KMS-11 (cell line): ENCODE data around the gene MED15.

Experiments
- H2AFZ ChIP-seq: fragments of 200-600 bp; sonication (generic); 2 replicates; pipeline ENCODE4 v1.6.1; 2016; ENCODE audit warnings: antibody characterized with exemption, mixed run types, low read depth
- H3K27ac ChIP-seq: fragments of 200-600 bp; sonication (generic); 2 replicates; pipeline ENCODE4 v1.6.1; 2016; ENCODE audit warnings: mild to moderate bottlenecking, mixed run types
- H3K27me3 ChIP-seq: fragments of 200-600 bp; sonication (generic); 2 replicates; pipeline ENCODE4 v1.6.1; 2017; ENCODE audit warnings: mild to moderate bottlenecking, low read depth, mixed run types, moderate library complexity; ENCODE audit not compliant: insufficient read depth
- H3K36me3 ChIP-seq: fragments of 200-600 bp; sonication (generic); 2 replicates; pipeline ENCODE4 v1.6.1; 2017; ENCODE audit warnings: mild to moderate bottlenecking, mixed run types; ENCODE audit not compliant: insufficient read depth
- H3K4me1 ChIP-seq: fragments of 200-600 bp; sonication (generic); 2 replicates; pipeline ENCODE4 v1.6.1; 2016; ENCODE audit warnings: mild to moderate bottlenecking, low read depth, mixed run types; ENCODE audit not compliant: poor library complexity, severe bottlenecking
- H3K4me2 ChIP-seq: fragments of 200-600 bp; sonication (generic); 2 replicates; pipeline ENCODE4 v1.7.0; 2016; ENCODE audit warnings: mild to moderate bottlenecking, mixed run types
- H3K4me3 ChIP-seq: fragments of 200-600 bp; sonication (generic); IDR thresholded peaks from 2 replicates; pipeline ENCODE4 v1.6.1; 2017; ENCODE audit warnings: low read depth, low read length, mixed read lengths; ENCODE audit not compliant: insufficient read depth
- H3K79me2 ChIP-seq: fragments of 200-600 bp; sonication (generic); 2 replicates; pipeline ENCODE4 v1.6.1; 2016; ENCODE audit warnings: low read depth, mixed run types; ENCODE audit not compliant: insufficient read depth
- H3K9ac ChIP-seq: fragments of 200-600 bp; sonication (generic); 2 replicates; pipeline ENCODE4 v1.6.1; 2016; ENCODE audit warnings: mild to moderate bottlenecking, mixed run types
- H4K20me1 ChIP-seq: fragments of 200-600 bp; sonication (generic); 2 replicates; pipeline ENCODE4 v1.6.1; 2016; ENCODE audit warnings: mild to moderate bottlenecking, mixed run types; ENCODE audit not compliant: insufficient read depth
- TF ChIP-seq, protein P1 (sequence below): fragments of 200-600 bp; sonication (generic); conservative IDR thresholded peaks from 2 replicates; pipeline ENCODE4 v1.6.1; 2017; ENCODE audit warnings: low read depth, mild to moderate bottlenecking, antibody characterized with exemption, low read length, moderate library complexity, mixed read lengths

MED15 gene

DNA sequence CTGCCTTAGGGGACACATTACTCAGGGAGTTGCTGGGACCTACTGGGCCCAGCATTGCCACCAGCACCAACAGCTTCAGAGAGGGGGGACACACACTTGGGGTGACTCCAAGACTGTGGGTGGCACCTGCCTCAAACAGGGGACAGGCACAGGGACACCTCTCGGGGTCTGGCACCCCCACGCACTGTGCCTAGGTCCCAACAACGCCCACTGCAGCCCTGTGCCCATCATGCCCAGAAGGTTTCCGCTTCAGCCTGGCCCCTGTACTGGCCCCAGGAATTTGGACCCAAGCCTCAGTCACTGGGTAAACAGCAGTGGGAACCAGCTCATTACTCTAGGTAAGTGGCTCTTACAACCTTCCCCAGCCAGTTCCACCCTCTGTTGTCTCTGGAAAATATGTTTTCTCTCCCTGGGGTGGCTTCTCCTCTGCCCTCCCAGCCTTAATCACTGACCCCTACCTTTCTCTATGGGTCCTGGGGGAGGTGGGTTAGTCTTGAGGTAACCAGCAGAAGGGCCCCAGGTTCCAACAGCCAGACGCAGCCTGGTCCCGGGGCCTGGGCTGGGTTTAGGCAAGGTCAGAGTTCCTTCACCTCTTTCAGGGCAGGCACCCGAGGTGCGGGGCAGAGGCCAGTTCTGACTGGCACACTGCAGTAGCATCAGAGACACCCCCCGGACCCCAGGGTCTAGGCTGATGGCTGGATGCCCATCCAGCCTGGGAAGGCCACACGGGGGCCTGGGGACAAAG is 123.6 kb downstream of the MED15 start:
- H3K4me2 ChIP-seq = no peak overlapping the region
- no peak overlapping the region for H2AFZ ChIP-seq
- TF ChIP-seq, protein P1, sequence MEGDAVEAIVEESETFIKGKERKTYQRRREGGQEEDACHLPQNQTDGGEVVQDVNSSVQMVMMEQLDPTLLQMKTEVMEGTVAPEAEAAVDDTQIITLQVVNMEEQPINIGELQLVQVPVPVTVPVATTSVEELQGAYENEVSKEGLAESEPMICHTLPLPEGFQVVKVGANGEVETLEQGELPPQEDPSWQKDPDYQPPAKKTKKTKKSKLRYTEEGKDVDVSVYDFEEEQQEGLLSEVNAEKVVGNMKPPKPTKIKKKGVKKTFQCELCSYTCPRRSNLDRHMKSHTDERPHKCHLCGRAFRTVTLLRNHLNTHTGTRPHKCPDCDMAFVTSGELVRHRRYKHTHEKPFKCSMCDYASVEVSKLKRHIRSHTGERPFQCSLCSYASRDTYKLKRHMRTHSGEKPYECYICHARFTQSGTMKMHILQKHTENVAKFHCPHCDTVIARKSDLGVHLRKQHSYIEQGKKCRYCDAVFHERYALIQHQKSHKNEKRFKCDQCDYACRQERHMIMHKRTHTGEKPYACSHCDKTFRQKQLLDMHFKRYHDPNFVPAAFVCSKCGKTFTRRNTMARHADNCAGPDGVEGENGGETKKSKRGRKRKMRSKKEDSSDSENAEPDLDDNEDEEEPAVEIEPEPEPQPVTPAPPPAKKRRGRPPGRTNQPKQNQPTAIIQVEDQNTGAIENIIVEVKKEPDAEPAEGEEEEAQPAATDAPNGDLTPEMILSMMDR = no peak
- no peaks in the 10 kb centered on the region for H3K27me3 ChIP-seq
- no peaks in the 10 kb centered on the region for H3K79me2 ChIP-seq
- H3K27ac ChIP-seq = no peak overlapping the region
- H3K4me1 ChIP-seq = no peaks in the 10 kb centered on the region
- no peak overlapping the region for H3K9ac ChIP-seq
- H3K4me3 ChIP-seq = no peak overlapping the region
- H4K20me1 ChIP-seq = no peaks in the 10 kb centered on the region
- no peaks in the 10 kb centered on the region for H3K36me3 ChIP-seq

GRCh38 chr22:20632082-20632481 is 124.7 kb downstream of the MED15 start:
- Histone ChIP-seq H3K27ac (no peak overlapping the region), H3K4me1 (no peaks in the 10 kb centered on the region), H4K20me1 (no peaks in the 10 kb centered on the region), H3K36me3 (no peaks in the 10 kb centered on the region), H3K9ac (no peak overlapping the region), H3K4me2 (no peak overlapping the region), H3K79me2 (no peaks in the 10 kb centered on the region), H3K27me3 (no peaks in the 10 kb centered on the region), H3K4me3 (no peak overlapping the region), H2AFZ (no peak overlapping the region)
- TF ChIP-seq, protein P1 = no peak

DNA sequence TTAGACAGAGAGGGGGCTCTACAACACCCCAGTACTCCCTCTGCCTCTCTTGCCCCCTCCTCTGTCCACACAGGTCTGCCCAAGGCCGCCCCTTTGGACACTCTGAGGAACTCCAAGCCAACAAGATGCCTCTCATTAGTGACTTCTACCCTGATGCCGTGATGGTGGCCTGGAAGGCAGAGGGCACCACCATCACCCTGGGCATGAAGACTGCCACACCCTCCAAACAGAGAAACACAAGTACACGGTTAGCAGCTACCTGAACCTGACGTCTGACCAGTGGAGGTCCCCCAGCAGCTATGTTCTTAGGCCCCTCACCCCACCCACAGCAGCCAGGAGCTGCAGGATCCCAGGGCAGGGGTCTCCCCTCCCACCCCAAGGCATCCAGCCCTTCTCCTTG is 125.1 kb downstream of the MED15 start:
- no peak overlapping the region for H2AFZ ChIP-seq
- no peak overlapping the region for H3K4me3 ChIP-seq
- no peak overlapping the region for H3K27ac ChIP-seq
- no peak overlapping the region for H3K9ac ChIP-seq
- no peaks in the 10 kb centered on the region for H3K4me1 ChIP-seq
- no peaks in the 10 kb centered on the region for H3K36me3 ChIP-seq
- no peaks in the 10 kb centered on the region for H3K79me2 ChIP-seq
- H3K4me2 ChIP-seq = no peak overlapping the region
- H4K20me1 ChIP-seq = no peaks in the 10 kb centered on the region
- no peaks in the 10 kb centered on the region for H3K27me3 ChIP-seq
- TF ChIP-seq, protein P1 = no peak

DNA sequence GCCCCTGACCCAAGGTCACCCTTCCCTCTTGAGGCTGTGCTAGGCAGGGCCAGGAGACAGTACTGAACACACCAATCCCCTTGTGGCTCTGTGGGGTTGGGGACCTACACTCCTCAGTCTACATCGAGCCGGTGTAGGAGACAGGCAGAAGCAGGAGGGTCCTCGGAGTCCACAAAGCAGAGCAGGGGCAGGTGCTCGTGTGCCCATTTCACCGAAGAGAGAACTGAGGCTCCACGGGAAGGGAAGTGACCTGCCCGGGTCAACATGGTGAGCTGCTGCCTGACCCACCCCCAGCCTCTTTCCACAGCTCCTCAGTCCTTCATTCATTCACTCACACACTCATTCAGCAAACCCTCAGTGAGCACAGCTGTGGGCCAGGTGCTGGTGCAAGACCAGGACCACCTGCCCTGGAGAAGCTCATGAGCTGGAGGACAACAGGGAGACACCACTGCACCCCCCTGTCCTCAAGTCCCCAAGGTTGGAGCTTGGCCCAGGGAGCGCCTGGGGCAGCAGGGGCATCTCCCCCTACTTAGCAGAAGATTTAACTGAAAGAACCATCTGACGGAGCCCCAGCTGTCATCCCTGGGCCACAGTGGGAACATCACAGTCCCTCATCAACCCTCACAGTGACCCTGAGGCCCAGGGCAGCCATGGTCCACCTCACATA is 127.3 kb downstream of the MED15 start:
- Histone ChIP-seq H3K9ac (no peak overlapping the region), H3K27ac (no peak overlapping the region)

More for the DNA sequence above, 127.3 kb downstream of the MED15 start:
- TF ChIP-seq, protein P1 = no peak
- H3K36me3 ChIP-seq = no peaks in the 10 kb centered on the region
- H3K4me1 ChIP-seq = no peaks in the 10 kb centered on the region
- no peaks in the 10 kb centered on the region for H3K79me2 ChIP-seq
- H3K27me3 ChIP-seq = no peaks in the 10 kb centered on the region
- H3K4me2 ChIP-seq = no peak overlapping the region
- H3K4me3 ChIP-seq = no peak overlapping the region
- H2AFZ ChIP-seq = no peak overlapping the region
- no peaks in the 10 kb centered on the region for H4K20me1 ChIP-seq
